ENCODE results near the gene PAX7.
"Not testable (repeated sequence)": the region's sequence is repeated elsewhere in the genome, so short reads cannot be mapped to it uniquely, and the experiment has no call there.

Gene PAX7

GRCh38 chr1:18630511-18631495, at the start of gene PAX7:
Gene PAX7, plus strand, starts transcription at chr1:18630846. Its CDS starts 758 bp downstream, at chr1:18631604.
- Histone ChIP-seq H3K27me3 (replicated peaks; ENCODE audit: control insufficient read depth, insufficient read depth, low read length) (peaks cover 3% of the 10 kb centered on the region; the same call in 1 of the 2 replicates), H3K4me3 (replicated peaks; ENCODE audit: low read depth, low read length) (no peak within 1 kb of the TSS), H3K36me3 (ENCODE audit: control insufficient read depth, insufficient read depth, low read length) (no peaks in the 10 kb centered on the region)
- DNase-seq (ENCODE audit: extremely low read depth, insufficient read length), result no peak
- TF ChIP-seq CTCF (IDR thresholded peaks at IDR 0.05; ENCODE audit: insufficient read depth, low read length, poor library complexity, severe bottlenecking), result no peak

GRCh38 chr1:18581420-18581880, 49.2 kb upstream of the PAX7 start:
- peak; percentile 95 for TF ChIP-seq CTCF (IDR thresholded peaks at IDR 0.05; ENCODE audit: insufficient read depth, low read length, poor library complexity, severe bottlenecking)
- no peaks in the 10 kb centered on the region for H3K36me3 ChIP-seq (ENCODE audit: control insufficient read depth, insufficient read depth, low read length)
- H3K4me3 ChIP-seq (replicated peaks; ENCODE audit: low read depth, low read length), result no peak overlapping the region
- no peaks in the 10 kb centered on the region for H3K27me3 ChIP-seq (replicated peaks; ENCODE audit: control insufficient read depth, insufficient read depth, low read length)
- DNase-seq (ENCODE audit: extremely low read depth, insufficient read length), result peak; percentile 53

- H3K36me3 ChIP-seq (ENCODE audit: control insufficient read depth, insufficient read depth, low read length), result no peaks in the 10 kb centered on the region
- TF ChIP-seq CTCF (IDR thresholded peaks at IDR 0.05; ENCODE audit: insufficient read depth, low read length, poor library complexity, severe bottlenecking), result no peak
- no peak for DNase-seq (ENCODE audit: extremely low read depth, insufficient read length)
Measured at GRCh38 chr1:18582890-18583289, 47.8 kb upstream of the PAX7 start.

GRCh38 chr1:18583326-18583941, 47.2 kb upstream of the PAX7 start:
- TF ChIP-seq CTCF (IDR thresholded peaks at IDR 0.05; ENCODE audit: insufficient read depth, low read length, poor library complexity, severe bottlenecking), result no peak
- Histone ChIP-seq H3K36me3 (ENCODE audit: control insufficient read depth, insufficient read depth, low read length) (no peaks in the 10 kb centered on the region), H3K4me3 (replicated peaks; ENCODE audit: low read depth, low read length) (no peak overlapping the region), H3K27me3 (replicated peaks; ENCODE audit: control insufficient read depth, insufficient read depth, low read length) (no peaks in the 10 kb centered on the region)
- DNase-seq (ENCODE audit: extremely low read depth, insufficient read length), result no peak

More at GRCh38 chr1:18582890-18583289, 47.8 kb upstream of the PAX7 start:
- H3K27me3 ChIP-seq (replicated peaks; ENCODE audit: control insufficient read depth, insufficient read depth, low read length), result no peaks in the 10 kb centered on the region
- H3K4me3 ChIP-seq (replicated peaks; ENCODE audit: low read depth, low read length), result no peak overlapping the region

GRCh38 chr1:18586016-18586415, 44.6 kb upstream of the PAX7 start:
- not testable (repeated sequence) for H3K27me3 ChIP-seq (replicated peaks; ENCODE audit: control insufficient read depth, insufficient read depth, low read length); H3K4me3 ChIP-seq (replicated peaks; ENCODE audit: low read depth, low read length); H3K36me3 ChIP-seq (ENCODE audit: control insufficient read depth, insufficient read depth, low read length); DNase-seq (ENCODE audit: extremely low read depth, insufficient read length)

GRCh38 chr1:18588093-18588492, 42.6 kb upstream of the PAX7 start:
- no peak for TF ChIP-seq CTCF (IDR thresholded peaks at IDR 0.05; ENCODE audit: insufficient read depth, low read length, poor library complexity, severe bottlenecking)
- no peak for DNase-seq (ENCODE audit: extremely low read depth, insufficient read length)
- Histone ChIP-seq H3K36me3 (ENCODE audit: control insufficient read depth, insufficient read depth, low read length) (no peaks in the 10 kb centered on the region), H3K27me3 (replicated peaks; ENCODE audit: control insufficient read depth, insufficient read depth, low read length) (no peaks in the 10 kb centered on the region), H3K4me3 (replicated peaks; ENCODE audit: low read depth, low read length) (no peak overlapping the region)

All from GM06990 (cell line).